ENCODE measurements around the gene XXYLT1.

The XXYLT1 gene

GRCh38 chr3:195095704-195096036 lies 175.3 kb downstream of the XXYLT1 start:
- H3K9ac ChIP-seq (ENCODE audit: low read length), result no peak overlapping the region
- H3K9me3 ChIP-seq (ENCODE audit: low read length), result no peaks in the 10 kb centered on the region
- H3K27ac ChIP-seq (ENCODE audit: low read depth, low read length, poor library complexity, severe bottlenecking), result no peak overlapping the region
- H3K27me3 ChIP-seq (ENCODE audit: insufficient read depth, low read length), result peaks cover 9% of the 10 kb centered on the region
- peaks cover 5% of the 10 kb centered on the region for H3K4me1 ChIP-seq (ENCODE audit: insufficient read depth, low read length, severe bottlenecking)
- no peak overlapping the region for H3K4me3 ChIP-seq (ENCODE audit: low read depth, low read length, poor library complexity, severe bottlenecking)
- TF ChIP-seq CTCF (IDR thresholded peaks at IDR 0.05; ENCODE audit: low read length) (no peak), EZH2 (IDR thresholded peaks at IDR 0.05; ENCODE audit: borderline replicate concordance, low read length) (no peak)
- H4K20me1 ChIP-seq (ENCODE audit: insufficient read depth, low read length), result no peaks in the 10 kb centered on the region
- H3K79me2 ChIP-seq (ENCODE audit: insufficient read depth, low read length), result no peaks in the 10 kb centered on the region
- no peak overlapping the region for H3K4me2 ChIP-seq (ENCODE audit: low read length)
- H3K36me3 ChIP-seq (ENCODE audit: insufficient read depth, low read length), result no peaks in the 10 kb centered on the region
- H2AFZ ChIP-seq (ENCODE audit: low read length), result no peak overlapping the region
- H3F3A ChIP-seq (ENCODE audit: insufficient read depth, low read length), result no peaks in the 10 kb centered on the region
- H3K9me2 ChIP-seq (ENCODE audit: low read depth, low read length), result no peaks in the 10 kb centered on the region

- Histone ChIP-seq H3K9me2 (ENCODE audit: low read depth, low read length) (no peaks in the 10 kb centered on the region), H3K4me1 (ENCODE audit: insufficient read depth, low read length, severe bottlenecking) (peaks cover 5% of the 10 kb centered on the region), H3K79me2 (ENCODE audit: insufficient read depth, low read length) (no peaks in the 10 kb centered on the region), H3K4me3 (ENCODE audit: low read depth, low read length, poor library complexity, severe bottlenecking) (no peak overlapping the region), H3K9me3 (ENCODE audit: low read length) (no peaks in the 10 kb centered on the region), H3K27ac (ENCODE audit: low read depth, low read length, poor library complexity, severe bottlenecking) (no peak overlapping the region), H3K4me2 (ENCODE audit: low read length) (no peak overlapping the region; the same call in 1 of the 2 replicates), H3K36me3 (ENCODE audit: insufficient read depth, low read length) (no peaks in the 10 kb centered on the region), H3F3A (ENCODE audit: insufficient read depth, low read length) (no peaks in the 10 kb centered on the region), H4K20me1 (ENCODE audit: insufficient read depth, low read length) (no peaks in the 10 kb centered on the region), H3K27me3 (ENCODE audit: insufficient read depth, low read length) (peaks cover 9% of the 10 kb centered on the region), H2AFZ (ENCODE audit: low read length) (no peak overlapping the region), H3K9ac (ENCODE audit: low read length) (no peak overlapping the region)
- no peak for TF ChIP-seq CTCF (IDR thresholded peaks at IDR 0.05; ENCODE audit: low read length)
- TF ChIP-seq EZH2 (IDR thresholded peaks at IDR 0.05; ENCODE audit: borderline replicate concordance, low read length), result no peak
These were observed 175.8 kb downstream of the XXYLT1 start for GRCh38 chr3:195095035-195095703.

GRCh38 chr3:195094191-195094921 lies 176.6 kb downstream of the XXYLT1 start:
- no peak for TF ChIP-seq EZH2 (IDR thresholded peaks at IDR 0.05; ENCODE audit: borderline replicate concordance, low read length)
- TF ChIP-seq CTCF (IDR thresholded peaks at IDR 0.05; ENCODE audit: low read length), result no peak
- Histone ChIP-seq H3K4me3 (ENCODE audit: low read depth, low read length, poor library complexity, severe bottlenecking) (no peak overlapping the region), H3K9me3 (ENCODE audit: low read length) (no peaks in the 10 kb centered on the region), H2AFZ (ENCODE audit: low read length) (no peak overlapping the region), H3K4me2 (ENCODE audit: low read length) (no peak overlapping the region; the same call in 1 of the 2 replicates), H3K36me3 (ENCODE audit: insufficient read depth, low read length) (no peaks in the 10 kb centered on the region), H3K9me2 (ENCODE audit: low read depth, low read length) (no peaks in the 10 kb centered on the region), H4K20me1 (ENCODE audit: insufficient read depth, low read length) (no peaks in the 10 kb centered on the region), H3K9ac (ENCODE audit: low read length) (no peak overlapping the region), H3F3A (ENCODE audit: insufficient read depth, low read length) (no peaks in the 10 kb centered on the region), H3K79me2 (ENCODE audit: insufficient read depth, low read length) (no peaks in the 10 kb centered on the region), H3K4me1 (ENCODE audit: insufficient read depth, low read length, severe bottlenecking) (peaks cover 5% of the 10 kb centered on the region), H3K27ac (ENCODE audit: low read depth, low read length, poor library complexity, severe bottlenecking) (no peak overlapping the region), H3K27me3 (ENCODE audit: insufficient read depth, low read length) (peaks cover 9% of the 10 kb centered on the region)
